DND-41 (cell line): Measurements from ENCODE around the gene MAP3K14.

Source experiments
- CTCF ChIP-seq: IDR thresholded peaks from 2 replicates; pipeline ENCODE4 v1.5.1; 2012; ENCODE audit warnings: borderline replicate concordance, low read length, moderate library complexity, mild to moderate bottlenecking; ENCODE audit not compliant: poor library complexity, severe bottlenecking; ENCODE audit errors: extremely low read depth
- EZH2 ChIP-seq: IDR thresholded peaks from 3 replicates; pipeline ENCODE4 v1.6.1; 2012; ENCODE audit warnings: borderline replicate concordance, low read depth, mild to moderate bottlenecking, moderate library complexity, low read length, inconsistent platforms; ENCODE audit not compliant: severe bottlenecking

- TF ChIP-seq CTCF: no peak
- no peak for TF ChIP-seq EZH2
These were observed 1.8 kb downstream of the MAP3K14 start for GRCh38 chr17:45314741-45315647.
